GM18951 (cell line): ENCODE measurements around the gene SLC34A3.
"Not testable (repeated sequence)": the region's sequence is repeated elsewhere in the genome, so short reads cannot be mapped to it uniquely, and the experiment has no call there.

Source experiments
- POLR2A ChIP-seq: IDR thresholded peaks from 4 replicates; pipeline ENCODE4 v1.6.1; 2011; ENCODE audit warnings: mild to moderate bottlenecking; ENCODE audit not compliant: insufficient read length, insufficient read depth; ENCODE audit errors: extremely low read depth
- in situ Hi-C: fragments of 300-500 bp; cut with MboI; formaldehyde crosslinking; loops from one replicate; pipeline ENCODE4 v1.12.0; 2022; ENCODE audit warnings: low sequenced_read_pairs, mixed read lengths, inconsistent platforms; ENCODE audit not compliant: unreplicated experiment

Gene SLC34A3

DNA sequence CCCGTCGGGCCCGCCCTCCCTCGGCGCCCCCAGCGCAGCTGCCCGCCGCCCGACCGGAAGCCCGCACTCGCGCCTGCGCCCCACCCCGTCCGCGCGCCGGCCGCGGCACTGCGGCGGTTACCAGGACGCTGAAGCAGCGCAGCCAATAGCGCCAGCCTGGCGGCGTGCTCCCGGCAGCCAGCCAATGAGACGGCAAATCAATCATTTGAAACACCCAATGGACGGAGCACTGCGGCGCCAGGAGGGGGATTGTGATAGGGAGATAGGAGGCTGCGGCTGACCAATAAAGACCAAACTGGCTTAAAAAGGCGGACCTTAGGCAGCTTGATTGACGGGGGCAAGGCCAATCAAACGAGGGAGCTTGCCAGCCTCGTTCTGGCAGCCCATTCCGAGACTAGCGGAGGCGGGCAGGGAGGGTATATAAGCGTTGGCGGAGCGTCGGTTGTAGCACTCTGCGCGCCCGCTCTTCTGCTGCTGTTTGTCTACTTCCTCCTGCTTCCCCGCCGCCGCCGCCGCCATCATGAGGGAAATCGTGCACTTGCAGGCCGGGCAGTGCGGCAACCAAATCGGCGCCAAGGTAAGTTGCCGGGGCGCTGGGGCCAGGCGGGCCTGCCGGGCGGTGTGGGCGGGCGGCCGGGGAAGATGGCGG is 10.3 kb downstream of the SLC34A3 start, which contains the start of gene TUBB4B:
TSS of gene TUBB4B (plus strand) at position 447 of the 649 bp plus-strand sequence. CDS start at position 521, 74 bp downstream.
- in situ Hi-C loops, result no loop called here
- peak; percentile 100 for TF ChIP-seq POLR2A

DNA sequence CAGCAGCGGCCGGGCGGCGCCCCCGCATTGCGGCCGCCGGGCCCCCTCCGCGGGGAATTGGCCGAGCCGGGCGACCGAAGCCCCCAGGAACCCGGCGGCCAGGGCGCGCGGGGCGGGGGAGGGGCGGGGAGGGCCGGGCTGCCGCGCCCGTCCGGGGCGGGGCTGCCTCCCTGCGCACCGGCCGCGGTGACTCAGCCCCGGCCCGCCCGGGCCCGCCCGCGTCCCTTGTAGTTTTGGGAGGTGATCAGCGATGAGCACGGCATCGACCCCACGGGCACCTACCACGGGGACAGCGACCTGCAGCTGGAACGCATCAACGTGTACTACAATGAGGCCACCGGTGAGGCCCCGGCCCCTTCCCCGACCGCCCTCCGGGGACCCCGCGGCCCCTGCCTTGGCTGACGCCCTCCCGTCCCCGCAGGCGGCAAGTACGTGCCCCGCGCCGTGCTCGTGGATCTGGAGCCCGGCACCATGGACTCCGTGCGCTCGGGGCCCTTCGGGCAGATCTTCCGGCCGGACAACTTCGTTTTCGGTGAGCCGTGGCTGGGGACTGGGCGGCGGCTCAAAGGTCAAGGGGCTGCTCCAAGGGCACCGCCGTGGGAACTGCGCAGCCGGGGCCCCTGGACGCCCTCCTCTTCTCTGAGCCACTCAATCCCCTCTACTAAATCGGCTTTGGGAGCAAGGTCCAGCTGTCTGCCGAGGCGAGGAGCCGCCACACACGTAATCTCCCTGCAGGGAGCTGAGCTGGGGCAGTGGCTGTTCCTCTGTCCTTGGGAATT is 11.0 kb downstream of the SLC34A3 start:
- TF ChIP-seq POLR2A, result no peak
- in situ Hi-C loops, result no loop called here

DNA sequence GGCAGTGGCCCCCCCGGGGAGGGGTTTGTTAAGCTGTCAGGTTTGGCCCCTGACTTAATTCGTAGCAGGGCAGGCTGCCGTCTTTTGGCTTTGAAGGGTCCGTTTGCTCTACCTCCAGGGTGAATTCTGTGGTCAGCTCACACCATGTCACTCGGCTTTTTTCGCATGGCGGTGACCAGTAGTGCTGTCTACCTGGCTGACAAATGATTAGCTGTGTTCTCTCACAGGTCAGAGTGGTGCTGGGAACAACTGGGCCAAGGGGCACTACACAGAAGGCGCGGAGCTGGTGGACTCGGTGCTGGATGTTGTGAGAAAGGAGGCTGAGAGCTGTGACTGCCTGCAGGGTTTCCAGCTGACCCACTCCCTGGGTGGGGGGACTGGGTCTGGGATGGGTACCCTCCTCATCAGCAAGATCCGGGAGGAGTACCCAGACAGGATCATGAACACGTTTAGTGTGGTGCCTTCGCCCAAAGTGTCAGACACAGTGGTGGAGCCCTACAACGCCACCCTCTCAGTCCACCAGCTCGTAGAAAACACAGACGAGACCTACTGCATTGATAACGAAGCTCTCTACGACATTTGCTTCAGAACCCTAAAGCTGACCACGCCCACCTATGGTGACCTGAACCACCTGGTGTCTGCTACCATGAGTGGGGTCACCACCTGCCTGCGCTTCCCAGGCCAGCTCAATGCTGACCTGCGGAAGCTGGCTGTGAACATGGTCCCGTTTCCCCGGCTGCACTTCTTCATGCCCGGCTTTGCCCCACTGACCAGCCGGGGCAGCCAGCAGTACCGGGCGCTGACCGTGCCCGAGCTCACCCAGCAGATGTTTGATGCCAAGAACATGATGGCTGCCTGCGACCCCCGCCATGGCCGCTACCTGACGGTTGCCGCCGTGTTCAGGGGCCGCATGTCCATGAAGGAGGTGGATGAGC is 11.8 kb downstream of the SLC34A3 start:
- TF ChIP-seq POLR2A, result no peak
- in situ Hi-C loops, result no loop called here

DNA sequence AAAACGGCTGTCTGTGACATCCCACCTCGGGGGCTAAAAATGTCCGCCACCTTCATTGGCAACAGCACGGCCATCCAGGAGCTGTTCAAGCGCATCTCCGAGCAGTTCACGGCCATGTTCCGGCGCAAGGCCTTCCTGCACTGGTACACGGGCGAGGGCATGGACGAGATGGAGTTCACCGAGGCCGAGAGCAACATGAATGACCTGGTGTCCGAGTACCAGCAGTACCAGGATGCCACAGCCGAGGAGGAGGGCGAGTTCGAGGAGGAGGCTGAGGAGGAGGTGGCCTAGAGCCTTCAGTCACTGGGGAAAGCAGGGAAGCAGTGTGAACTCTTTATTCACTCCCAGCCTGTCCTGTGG is 12.5 kb downstream of the SLC34A3 start:
- in situ Hi-C loops, result not testable (repeated sequence)

DNA sequence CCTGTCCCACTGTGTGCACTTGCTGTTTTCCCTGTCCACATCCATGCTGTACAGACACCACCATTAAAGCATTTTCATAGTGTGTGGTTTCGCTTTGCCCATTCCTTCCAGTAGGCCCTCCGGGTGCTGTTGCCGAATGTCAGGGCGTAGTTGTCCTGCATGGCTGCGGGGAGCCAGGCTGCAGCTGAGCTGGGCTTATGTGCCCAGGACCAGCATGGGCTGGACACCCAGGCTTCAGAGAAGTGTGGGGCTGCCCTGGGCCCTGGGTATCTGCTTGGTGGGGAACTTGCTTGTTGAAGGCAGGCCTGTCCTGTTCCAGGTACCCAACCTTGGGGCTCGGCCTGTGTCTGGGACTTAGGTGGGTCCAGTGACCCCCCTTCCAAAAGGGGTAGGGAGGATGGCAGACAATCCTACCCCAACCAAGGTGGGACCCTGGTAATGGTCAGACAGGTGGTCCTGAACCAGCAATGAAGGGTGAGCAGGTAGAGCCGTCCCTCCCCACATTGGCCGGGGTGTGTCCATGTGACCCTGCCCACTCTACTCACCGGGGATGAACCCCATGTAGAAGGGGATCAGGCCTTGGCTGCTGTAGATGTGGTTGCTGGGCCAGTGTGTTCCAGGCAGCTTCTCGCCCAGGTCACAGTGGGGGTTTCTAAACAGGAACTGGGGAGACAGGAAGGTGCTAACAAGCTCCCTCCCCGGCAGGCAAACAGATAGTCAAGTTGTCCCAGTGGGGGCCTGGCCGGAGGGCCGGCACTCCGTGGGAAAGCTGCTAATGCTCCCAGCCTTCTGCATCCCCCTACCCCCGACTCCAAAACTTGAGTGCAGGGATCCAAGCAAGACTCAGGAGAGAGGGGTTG is 13.2 kb downstream of the SLC34A3 start:
- in situ Hi-C loops, result no loop called here
- no peak for TF ChIP-seq POLR2A

DNA sequence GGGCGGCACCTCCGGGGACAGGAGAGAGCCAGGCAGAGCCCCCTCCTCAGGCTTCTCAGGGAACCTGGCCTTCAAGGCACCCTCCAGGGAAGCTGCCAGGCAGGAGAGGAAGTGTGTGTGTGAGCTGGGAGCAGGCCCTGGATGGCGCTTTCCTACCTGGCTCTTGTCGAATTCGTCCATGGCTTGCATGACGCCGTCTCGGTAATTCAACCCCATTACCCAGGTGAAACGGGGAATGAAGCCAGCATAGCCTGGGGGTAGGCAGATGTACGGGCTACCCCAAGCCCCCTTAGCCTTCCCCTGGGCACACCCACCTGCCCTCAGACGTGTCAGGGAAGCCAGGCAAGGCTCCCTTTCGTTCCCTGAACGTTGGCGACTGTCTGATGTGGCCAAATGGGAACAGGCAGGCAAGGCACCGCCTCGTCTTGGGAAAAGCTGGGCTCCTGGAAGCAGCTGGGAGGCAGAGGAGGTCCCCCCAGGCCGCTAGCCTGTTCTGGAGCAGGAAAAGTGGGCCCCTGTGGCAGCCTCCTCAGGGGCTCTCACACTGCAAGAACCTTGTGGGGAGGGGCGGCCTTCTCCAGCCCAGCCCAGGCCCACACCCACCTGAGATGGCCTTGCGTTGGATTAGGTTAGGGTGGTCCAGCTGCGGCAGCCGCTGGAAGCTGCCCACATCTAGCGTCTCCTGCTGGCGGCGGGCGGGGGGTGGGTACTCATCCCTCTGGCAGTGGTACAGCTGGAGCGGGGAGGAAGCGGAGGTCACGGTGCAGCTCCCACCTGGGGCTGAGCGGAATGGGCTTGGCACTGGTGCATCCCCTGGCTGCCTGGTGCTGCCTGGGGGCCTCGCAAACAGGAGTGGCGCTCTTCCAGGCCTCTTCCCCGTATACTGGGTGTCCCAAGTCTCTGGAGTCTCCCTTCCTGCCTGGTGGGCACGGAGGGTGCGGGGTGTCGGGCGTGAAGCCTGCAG is 14.1 kb downstream of the SLC34A3 start:
- in situ Hi-C loops, result no loop called here
- TF ChIP-seq POLR2A, result no peak

DNA sequence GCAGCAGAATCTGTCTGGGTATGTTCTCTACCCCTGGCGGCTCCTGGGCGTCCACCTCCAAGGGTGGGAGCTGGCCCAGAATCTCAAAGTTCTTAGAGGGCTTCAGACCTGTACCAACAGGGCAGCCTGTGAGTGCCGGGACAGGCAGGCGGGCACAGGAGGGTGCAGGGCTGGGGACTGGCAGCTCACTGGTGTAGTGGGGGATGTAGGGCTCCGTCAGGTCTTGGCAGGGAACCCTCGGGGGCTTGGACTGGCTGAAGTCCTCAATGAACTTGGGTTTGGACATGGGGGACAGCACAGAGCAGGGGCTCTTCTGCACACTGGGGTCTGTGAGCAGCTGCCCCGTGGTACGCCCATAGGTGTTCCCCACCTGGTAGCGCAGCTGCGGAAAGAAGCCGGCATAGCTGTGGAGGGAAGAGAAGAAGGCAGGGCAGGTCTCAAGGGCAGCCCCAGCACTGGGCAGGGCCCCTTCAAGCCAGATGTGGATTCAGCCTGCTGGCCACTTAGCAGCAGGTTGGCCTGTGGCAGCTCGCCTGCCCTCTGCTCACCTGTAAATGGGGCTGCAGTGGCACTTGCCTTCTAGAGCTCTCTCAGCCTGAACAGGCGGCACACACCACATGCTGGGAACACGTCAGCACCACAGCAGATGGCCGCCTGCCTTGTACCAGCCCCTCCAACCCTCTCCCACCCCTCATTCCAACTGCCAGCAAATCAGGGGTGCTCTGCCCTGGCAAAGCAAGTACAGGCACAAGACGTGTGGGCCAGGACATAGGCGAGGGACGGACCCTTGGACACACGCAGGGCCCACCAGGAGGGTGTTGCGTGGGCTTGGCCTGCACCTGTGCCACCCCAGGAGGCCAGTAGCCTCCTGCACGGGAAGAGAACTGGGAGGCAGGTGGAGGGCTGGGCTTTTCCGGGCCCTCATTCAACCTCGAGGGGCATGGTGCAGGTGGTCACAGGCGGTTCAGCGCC is 15.0 kb downstream of the SLC34A3 start:
- in situ Hi-C loops, result no loop called here
- TF ChIP-seq POLR2A, result no peak

DNA sequence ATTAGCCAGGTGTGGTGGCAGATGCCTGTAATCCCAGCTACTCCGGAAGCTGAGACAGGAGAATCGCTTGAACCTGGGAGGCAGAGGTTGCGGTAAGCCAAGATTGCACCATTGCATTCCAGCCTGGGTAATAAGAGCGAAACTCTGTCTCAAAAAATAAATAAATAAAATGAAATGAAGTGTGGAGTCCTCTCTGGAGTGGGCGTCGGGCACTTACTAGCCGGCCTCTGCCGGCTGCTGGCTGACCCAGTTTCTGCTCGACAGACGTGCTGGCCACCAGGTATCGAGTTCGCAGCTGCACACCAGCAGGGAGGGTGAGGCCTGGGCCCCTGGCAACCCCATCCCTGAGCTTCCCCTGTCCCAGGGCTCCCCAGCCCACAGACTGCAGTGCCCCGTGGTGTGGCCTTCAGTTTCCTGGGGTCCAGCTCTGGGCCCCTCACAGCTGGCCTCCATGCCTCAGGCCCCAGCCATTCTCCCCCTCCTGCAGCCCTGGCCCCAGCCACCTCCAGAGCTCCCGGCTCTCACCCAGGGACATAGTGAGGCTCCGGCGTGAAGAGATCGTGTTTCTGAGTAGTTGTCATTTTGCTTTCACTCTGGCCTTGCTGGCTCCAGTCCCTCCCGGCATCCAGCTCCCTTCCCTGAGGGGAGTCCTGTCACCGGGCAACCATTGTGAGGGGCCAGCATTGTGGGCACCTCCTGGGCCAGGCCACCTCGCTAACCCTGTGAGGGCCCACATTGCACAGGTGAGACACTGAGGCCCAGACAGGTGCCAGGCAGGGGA is 16.6 kb downstream of the SLC34A3 start:
- in situ Hi-C loops, result no loop called here
- no peak for TF ChIP-seq POLR2A

DNA sequence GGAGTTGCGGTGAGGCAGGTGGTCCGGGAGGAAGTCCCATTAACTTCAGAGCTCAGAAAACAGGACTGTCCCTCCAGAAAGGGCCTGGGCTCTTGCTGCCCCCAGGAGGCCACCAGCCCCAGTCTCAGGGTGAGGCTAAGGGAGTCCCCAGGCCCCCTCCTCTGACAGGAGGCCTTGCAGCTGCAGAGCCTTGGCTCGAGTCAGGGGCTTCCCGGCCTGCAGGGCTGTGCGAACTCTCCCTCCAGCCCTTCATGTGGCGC is 17.1 kb downstream of the SLC34A3 start:
- no peak for TF ChIP-seq POLR2A
- in situ Hi-C loops, result no loop called here
